MM.1S (cell line): ENCODE data around the gene PATZ1.

Experiments
- EZH2 ChIP-seq: fragments of 300-600 bp; sonication (generic); optimal IDR thresholded peaks from 2 replicates; pipeline ENCODE3; 2017; ENCODE audit warnings: low read depth, mild to moderate bottlenecking, antibody characterized with exemption, low read length, mixed read lengths
- EZH2phosphoT487 ChIP-seq: fragments of 300-600 bp; sonication (generic); IDR thresholded peaks from 2 replicates; pipeline ENCODE4 v1.6.1; 2018; ENCODE audit warnings: antibody characterized with exemption, low read length
- TF ChIP-seq, protein P1 (sequence below): fragments of 300-600 bp; sonication (generic); IDR thresholded peaks from 2 replicates; pipeline ENCODE4 v1.5.1; 2016; ENCODE audit warnings: antibody characterized with exemption, low read length, mixed read lengths

DNA sequence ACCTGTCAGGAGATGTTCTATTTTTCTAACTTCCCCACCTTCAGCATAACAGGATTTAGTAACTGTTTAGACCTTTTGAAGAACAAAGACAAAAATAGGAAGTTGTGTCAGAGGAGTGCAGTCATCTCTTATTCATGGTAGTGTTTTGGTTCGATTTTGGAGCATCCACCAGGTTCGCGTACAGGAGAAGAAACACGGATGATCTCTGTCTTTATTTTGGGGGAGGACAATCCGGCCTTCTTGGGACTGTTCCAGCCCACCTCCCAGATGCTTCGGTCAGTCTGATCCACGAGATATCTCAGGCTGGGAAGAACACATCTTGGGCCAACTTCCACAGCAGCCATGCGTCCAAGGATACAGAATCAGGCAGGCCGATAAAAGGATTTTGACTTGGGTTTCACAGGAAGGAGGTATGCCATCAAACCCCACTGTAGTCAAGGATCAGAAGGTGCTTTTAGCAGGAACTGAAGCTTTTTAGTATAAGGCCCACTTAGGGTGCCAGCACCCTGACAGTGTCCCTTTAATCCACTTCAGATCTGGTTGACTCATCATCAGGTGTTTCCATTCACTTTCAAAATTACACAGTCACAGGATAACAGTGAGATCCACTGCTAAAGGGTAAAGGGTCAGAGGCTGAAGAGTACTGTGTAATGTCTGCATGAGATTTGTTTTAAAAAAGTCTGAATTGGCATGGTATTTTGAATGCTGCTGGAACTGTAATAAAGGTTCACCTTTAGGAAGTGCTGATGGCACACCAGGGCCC, 16.5 kb downstream of the PATZ1 start:
- TF ChIP-seq, protein P1, sequence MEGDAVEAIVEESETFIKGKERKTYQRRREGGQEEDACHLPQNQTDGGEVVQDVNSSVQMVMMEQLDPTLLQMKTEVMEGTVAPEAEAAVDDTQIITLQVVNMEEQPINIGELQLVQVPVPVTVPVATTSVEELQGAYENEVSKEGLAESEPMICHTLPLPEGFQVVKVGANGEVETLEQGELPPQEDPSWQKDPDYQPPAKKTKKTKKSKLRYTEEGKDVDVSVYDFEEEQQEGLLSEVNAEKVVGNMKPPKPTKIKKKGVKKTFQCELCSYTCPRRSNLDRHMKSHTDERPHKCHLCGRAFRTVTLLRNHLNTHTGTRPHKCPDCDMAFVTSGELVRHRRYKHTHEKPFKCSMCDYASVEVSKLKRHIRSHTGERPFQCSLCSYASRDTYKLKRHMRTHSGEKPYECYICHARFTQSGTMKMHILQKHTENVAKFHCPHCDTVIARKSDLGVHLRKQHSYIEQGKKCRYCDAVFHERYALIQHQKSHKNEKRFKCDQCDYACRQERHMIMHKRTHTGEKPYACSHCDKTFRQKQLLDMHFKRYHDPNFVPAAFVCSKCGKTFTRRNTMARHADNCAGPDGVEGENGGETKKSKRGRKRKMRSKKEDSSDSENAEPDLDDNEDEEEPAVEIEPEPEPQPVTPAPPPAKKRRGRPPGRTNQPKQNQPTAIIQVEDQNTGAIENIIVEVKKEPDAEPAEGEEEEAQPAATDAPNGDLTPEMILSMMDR = no peak
- TF ChIP-seq EZH2phosphoT487 (no peak), EZH2 (no peak)
